SU-DHL-6 (cell line): ENCODE results near the gene CALML4.

Experiments used
- CTCF ChIP-seq: fragments of 200-600 bp; sonication (generic); IDR thresholded peaks from one replicate; pipeline ENCODE4 v1.5.1; 2017; ENCODE audit warnings: antibody characterized with exemption, mild to moderate bottlenecking, low read length, moderate library complexity; ENCODE audit not compliant: insufficient read depth, poor library complexity, severe bottlenecking
- EZH2phosphoT487 ChIP-seq: fragments of 200-600 bp; sonication (generic), shearing (Covaris generic); conservative IDR thresholded peaks from 2 replicates; pipeline ENCODE4 v1.6.1; 2018; ENCODE audit warnings: mild to moderate bottlenecking, antibody characterized with exemption, low read length, moderate library complexity, mixed read lengths

GRCh38 chr15:68209272-68209671 lies 4.1 kb upstream of the CALML4 start:
- TF ChIP-seq CTCF (no peak), EZH2phosphoT487 (no peak)
